WI38 (cell line): ENCODE data around the gene NANS.
A peak's percentile ranks its signal among the peaks of the same experiment; 100 is the strongest.

ENCODE experiments used
- H3K4me3 ChIP-seq: 2 replicates; pipeline ENCODE4 v1.5.1; 2011; ENCODE audit warnings: low read depth, mild to moderate bottlenecking, control low read depth, low read length
- TF ChIP-seq, protein P1 (sequence below): IDR thresholded peaks from 2 replicates; pipeline ENCODE4 v1.5.1; 2012; ENCODE audit warnings: low read depth, mild to moderate bottlenecking, control low read depth, low read length

Gene NANS

DNA sequence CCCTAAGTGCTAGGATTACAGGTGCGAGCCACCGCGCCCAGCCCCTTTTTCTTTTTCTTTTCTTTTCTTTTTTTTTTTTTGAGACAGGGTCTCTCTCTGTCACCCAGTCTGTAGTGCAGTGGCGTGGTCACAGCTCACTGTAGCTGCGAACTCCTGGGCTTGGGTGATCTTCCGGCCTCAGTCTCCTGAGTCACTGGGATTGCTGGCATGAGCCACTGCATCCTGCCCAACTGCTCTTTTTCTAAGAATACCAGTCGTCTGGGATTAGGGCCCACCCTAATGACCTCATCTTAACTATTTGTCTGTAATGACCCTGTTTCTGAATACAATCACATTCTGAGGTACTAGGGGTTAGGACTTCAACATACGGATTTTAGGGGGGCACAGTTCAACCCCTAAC is 34.1 kb upstream of the NANS start:
- no peak overlapping the region for H3K4me3 ChIP-seq
- TF ChIP-seq, protein P1, sequence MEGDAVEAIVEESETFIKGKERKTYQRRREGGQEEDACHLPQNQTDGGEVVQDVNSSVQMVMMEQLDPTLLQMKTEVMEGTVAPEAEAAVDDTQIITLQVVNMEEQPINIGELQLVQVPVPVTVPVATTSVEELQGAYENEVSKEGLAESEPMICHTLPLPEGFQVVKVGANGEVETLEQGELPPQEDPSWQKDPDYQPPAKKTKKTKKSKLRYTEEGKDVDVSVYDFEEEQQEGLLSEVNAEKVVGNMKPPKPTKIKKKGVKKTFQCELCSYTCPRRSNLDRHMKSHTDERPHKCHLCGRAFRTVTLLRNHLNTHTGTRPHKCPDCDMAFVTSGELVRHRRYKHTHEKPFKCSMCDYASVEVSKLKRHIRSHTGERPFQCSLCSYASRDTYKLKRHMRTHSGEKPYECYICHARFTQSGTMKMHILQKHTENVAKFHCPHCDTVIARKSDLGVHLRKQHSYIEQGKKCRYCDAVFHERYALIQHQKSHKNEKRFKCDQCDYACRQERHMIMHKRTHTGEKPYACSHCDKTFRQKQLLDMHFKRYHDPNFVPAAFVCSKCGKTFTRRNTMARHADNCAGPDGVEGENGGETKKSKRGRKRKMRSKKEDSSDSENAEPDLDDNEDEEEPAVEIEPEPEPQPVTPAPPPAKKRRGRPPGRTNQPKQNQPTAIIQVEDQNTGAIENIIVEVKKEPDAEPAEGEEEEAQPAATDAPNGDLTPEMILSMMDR, result no peak

DNA sequence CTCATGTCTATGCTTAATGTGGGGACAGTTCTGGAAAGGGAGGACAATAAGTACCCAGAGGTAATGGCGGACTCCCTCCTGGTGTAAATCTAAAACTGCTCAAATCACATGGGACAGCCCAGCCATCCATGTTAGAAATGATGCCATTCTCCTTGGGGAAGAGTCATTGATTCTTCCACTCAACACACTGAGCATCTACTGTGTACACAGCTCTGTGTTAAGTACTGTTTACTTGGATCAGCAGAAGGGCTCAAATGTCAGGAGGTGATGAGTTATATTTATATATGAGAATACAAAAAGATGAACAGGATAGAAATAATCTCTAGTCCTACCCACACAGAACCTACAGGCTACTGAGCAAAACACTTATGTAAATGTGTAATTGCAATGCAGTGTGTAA is 31.8 kb upstream of the NANS start:
- no peak overlapping the region for H3K4me3 ChIP-seq
- TF ChIP-seq, protein P1, result no peak

DNA sequence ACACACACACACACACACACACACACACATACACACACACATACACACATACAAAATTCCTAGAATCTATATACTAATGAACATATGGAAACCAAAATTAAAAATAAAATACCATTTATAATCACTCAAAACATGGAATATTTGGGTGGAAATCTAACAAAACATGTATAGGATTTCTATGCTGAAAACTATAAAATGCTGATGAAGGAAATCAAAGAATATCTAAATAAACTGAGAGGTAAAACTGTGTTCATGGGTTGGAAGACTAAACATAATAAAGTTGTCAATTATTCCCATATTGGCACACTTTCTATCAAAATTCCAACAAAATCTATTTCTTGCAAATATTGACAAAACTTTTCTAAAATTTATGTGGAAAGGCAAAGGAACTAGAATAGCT is 25.4 kb upstream of the NANS start:
- TF ChIP-seq, protein P1, result no peak
- H3K4me3 ChIP-seq, result no peak overlapping the region

DNA sequence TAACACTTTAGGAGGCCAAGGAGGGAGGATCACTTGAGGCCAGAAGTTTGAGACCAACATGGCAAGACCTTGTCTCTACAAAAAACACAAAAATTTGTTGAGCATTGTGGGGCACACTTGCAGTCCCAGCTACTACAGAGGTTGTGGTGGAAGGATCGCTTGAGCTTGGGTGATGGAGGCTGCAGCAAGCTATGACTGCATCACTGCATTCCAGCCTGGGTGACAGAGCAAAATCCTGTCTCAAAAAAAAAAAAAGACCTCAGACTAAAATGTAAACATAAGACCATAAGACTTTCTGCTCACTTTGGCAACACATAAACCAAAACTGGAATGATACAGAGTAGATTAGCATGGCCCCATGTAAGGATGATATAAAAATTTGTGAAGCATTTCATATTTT is 24.6 kb upstream of the NANS start:
- no peak overlapping the region for H3K4me3 ChIP-seq
- TF ChIP-seq, protein P1, result no peak

DNA sequence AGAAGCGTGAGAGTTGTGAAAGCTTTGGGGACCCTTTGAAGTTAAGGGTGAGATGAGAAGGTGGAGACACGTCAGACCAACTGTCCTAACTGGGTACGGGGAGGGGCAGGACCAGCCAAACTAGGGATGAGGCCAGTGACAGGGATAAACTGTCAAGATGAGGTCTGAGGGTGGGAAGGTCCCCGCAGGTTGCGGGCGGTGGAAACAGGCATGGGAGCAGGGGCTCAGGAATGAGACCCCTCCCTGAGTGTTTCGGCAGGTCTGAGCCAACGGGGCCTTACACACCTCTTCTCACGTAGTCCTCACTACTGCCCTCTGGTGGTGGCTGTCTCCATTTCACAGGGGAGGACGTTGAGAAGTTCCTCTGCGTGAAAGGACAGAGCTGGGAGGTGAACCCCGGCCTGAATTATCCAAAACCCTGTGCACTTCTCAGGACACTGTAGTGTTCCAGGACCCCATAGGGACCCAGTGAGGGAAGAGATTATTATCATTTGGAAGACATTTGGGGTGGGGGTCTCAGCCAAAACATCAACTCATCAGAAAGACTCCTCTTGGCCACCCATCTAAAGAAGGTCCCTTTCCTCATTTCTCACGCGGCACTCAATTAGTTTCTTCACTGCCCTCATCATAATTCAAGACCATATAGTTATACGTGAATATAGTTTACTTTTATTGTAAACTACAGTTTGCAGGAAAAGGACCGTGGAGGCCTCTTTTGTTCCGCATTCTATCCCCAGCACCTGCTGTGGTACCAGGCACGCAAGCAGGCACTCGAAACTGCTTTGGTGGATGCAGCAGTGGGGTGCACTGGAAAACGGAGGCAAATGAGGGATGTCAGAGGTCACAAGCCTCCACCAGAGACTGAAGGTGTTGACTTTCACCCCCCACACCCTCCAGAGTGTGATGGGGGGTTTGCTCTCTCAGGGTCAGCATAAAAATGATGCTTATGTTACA is 21.7 kb upstream of the NANS start:
- TF ChIP-seq, protein P1, result peak; percentile 71
- no peak overlapping the region for H3K4me3 ChIP-seq

DNA sequence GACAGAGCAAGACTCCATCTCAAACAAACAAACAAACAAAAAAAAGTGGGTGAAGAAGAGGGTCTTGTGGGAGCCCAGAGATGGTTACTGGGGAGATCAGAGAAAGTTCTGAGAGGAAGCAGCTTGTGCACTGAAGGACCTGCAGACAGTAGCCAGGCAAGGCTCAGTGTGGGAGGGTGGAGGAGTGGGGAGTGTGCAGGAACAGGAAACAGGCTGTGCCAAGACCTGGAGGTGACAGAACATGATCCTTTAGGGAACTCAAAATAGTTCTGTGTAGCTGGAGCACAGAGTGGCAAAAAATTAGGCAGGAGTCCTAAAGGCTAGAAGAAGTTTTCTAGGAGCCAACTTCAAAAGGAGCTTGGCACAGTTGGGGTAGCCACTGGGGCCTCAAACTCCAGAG is 19.2 kb upstream of the NANS start:
- TF ChIP-seq, protein P1, result no peak
- no peak overlapping the region for H3K4me3 ChIP-seq

DNA sequence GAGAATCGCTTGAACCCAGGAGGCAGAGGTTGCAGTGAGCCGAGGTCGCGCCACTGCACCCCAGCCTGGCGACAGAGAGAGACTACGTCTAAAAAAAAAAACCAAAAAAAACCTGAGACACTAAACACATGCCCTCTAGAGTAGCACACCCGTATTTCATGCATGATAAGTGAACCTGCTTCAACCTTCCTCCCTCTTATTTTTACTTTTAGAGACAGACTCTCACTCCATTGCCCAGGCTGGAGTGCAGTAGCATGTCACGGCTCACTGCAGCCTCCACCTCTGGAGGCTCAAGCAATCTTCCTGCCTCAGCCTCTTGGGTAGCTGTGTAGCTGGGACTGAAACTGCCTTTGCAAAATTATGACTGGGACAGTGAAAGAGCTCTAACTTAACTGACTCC is 17.6 kb upstream of the NANS start:
- no peak overlapping the region for H3K4me3 ChIP-seq
- TF ChIP-seq, protein P1, result no peak
